ENCODE measurements around the gene COQ2. TPM values are rescaled to one million over a fixed set of nuclear protein-coding genes. Genes with fewer than 3 reads are reported as not detected.
A peak's percentile ranks its signal among the peaks of the same experiment; 100 is the strongest.

Gene COQ2
- total RNA-seq, 3 donors from 2014 or later (not counting 1 experiment from before 2014, with no cell fraction given): 4.7 to 9.7 (median 7.0) TPM

DNA sequence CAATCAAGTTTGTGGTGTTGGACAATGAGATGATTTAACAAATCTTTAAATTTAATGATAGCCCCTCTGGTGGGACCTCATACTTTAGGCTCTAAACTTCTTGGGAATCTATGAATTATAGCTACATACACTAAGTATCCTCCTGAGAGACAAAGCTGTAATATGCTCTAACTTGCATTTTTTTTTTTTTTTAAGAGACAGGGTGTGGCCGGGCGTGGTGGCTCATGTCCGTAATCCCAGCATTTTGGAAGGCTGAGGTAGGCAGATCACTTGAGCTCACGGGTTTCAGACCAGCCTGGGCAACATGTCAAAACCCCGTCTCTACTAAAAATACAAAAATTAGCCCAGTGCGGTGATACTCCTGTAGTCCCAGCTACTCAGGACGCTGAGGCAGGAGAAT lies 23.3 kb upstream of the COQ2 start:
- no peaks in the 10 kb centered on the region for H3K27me3 ChIP-seq (ENCODE audit: control insufficient read depth, insufficient read depth, low read length)
- no peak for DNase-seq
- H3K36me3 ChIP-seq (ENCODE audit: control insufficient read depth, insufficient read depth, low read length): no peaks in the 10 kb centered on the region
- TF ChIP-seq, protein P1, sequence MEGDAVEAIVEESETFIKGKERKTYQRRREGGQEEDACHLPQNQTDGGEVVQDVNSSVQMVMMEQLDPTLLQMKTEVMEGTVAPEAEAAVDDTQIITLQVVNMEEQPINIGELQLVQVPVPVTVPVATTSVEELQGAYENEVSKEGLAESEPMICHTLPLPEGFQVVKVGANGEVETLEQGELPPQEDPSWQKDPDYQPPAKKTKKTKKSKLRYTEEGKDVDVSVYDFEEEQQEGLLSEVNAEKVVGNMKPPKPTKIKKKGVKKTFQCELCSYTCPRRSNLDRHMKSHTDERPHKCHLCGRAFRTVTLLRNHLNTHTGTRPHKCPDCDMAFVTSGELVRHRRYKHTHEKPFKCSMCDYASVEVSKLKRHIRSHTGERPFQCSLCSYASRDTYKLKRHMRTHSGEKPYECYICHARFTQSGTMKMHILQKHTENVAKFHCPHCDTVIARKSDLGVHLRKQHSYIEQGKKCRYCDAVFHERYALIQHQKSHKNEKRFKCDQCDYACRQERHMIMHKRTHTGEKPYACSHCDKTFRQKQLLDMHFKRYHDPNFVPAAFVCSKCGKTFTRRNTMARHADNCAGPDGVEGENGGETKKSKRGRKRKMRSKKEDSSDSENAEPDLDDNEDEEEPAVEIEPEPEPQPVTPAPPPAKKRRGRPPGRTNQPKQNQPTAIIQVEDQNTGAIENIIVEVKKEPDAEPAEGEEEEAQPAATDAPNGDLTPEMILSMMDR (IDR thresholded peaks at IDR 0.05): no peak
- WGBS (ENCODE audit: insufficient coverage): 83% methylated on average over 7 of the region's 7 CpGs
- no peaks in the 10 kb centered on the region for H3K9me3 ChIP-seq (ENCODE audit: control insufficient read depth, insufficient read depth, low read length)
- Mint-ChIP-seq H3K27me3 (ENCODE audit: low read depth in 2 of 2) (peaks cover 0 to 12% of the 10 kb centered on the region in 2 donors), H3K4me3 (no peak overlapping the region), H3K4me1 (no peaks in the 10 kb centered on the region), H3K9me3 (no peaks in the 10 kb centered on the region), H3K36me3 (no peaks in the 10 kb centered on the region), H3K27ac (no peak overlapping the region)
- no peak overlapping the region for H3K27ac ChIP-seq (ENCODE audit: low read length)
- no peak for ATAC-seq
- intact Hi-C loops (cut with micrococcal nuclease): no loop called here
- H3K4me3 ChIP-seq (ENCODE audit: low read length): no peak overlapping the region
- no peaks in the 10 kb centered on the region for H3K4me1 ChIP-seq (ENCODE audit: control insufficient read depth, insufficient read depth, low read length)

- Histone ChIP-seq H3K4me1 (ENCODE audit: control insufficient read depth, insufficient read depth, low read length) (no peaks in the 10 kb centered on the region), H3K36me3 (ENCODE audit: control insufficient read depth, insufficient read depth, low read length) (no peaks in the 10 kb centered on the region), H3K4me3 (ENCODE audit: low read length) (no peak overlapping the region), H3K27me3 (ENCODE audit: control insufficient read depth, insufficient read depth, low read length) (no peaks in the 10 kb centered on the region), H3K9me3 (ENCODE audit: control insufficient read depth, insufficient read depth, low read length) (no peaks in the 10 kb centered on the region), H3K27ac (ENCODE audit: low read length) (no peak overlapping the region)
- ATAC-seq: no peak
- Mint-ChIP-seq H3K36me3 (no peaks in the 10 kb centered on the region), H3K4me1 (no peaks in the 10 kb centered on the region), H3K27me3 (ENCODE audit: low read depth in 2 of 2) (peaks cover 0 to 12% of the 10 kb centered on the region in 2 donors), H3K9me3 (no peaks in the 10 kb centered on the region), H3K4me3 (no peak overlapping the region), H3K27ac (no peak overlapping the region)
- TF ChIP-seq, protein P1 (IDR thresholded peaks at IDR 0.05): no peak
- no peak for DNase-seq
- no CpG with 5 or more reads among the region's 2 CpGs for WGBS (ENCODE audit: insufficient coverage)
- intact Hi-C loops (cut with micrococcal nuclease): no loop called here
These were observed 20.6 kb upstream of the COQ2 start for GRCh38 chr4:83305187-83305586.

- no peaks in the 10 kb centered on the region for H3K27me3 ChIP-seq (ENCODE audit: control insufficient read depth, insufficient read depth, low read length)
- TF ChIP-seq, protein P1 (IDR thresholded peaks at IDR 0.05): no peak
- peak; percentile 36 to 58 (median 57) for ATAC-seq
- H3K27ac Mint-ChIP-seq: peak overlapping the region; percentile 34 to 37
- H3K27ac ChIP-seq (ENCODE audit: low read length): no peak overlapping the region
- peaks cover 13 to 14% of the 10 kb centered on the region in 2 donors for H3K4me1 Mint-ChIP-seq
- H3K9me3 Mint-ChIP-seq: no peaks in the 10 kb centered on the region
- no peaks in the 10 kb centered on the region for H3K27me3 Mint-ChIP-seq (ENCODE audit: low read depth in 2 of 2)
- peaks cover 8% of the 10 kb centered on the region for H3K4me1 ChIP-seq (ENCODE audit: control insufficient read depth, insufficient read depth, low read length)
- H3K9me3 ChIP-seq (ENCODE audit: control insufficient read depth, insufficient read depth, low read length): no peaks in the 10 kb centered on the region
- H3K36me3 ChIP-seq (ENCODE audit: control insufficient read depth, insufficient read depth, low read length): no peaks in the 10 kb centered on the region
- H3K4me3 ChIP-seq (ENCODE audit: low read length): no peak overlapping the region
- WGBS (ENCODE audit: insufficient coverage): 24% methylated on average over 3 of the region's 3 CpGs
- peak overlapping the region; percentile 11 for H3K4me3 Mint-ChIP-seq
- no peaks in the 10 kb centered on the region for H3K36me3 Mint-ChIP-seq
- peak in 1 of 2 donors; percentile 31 for DNase-seq
- intact Hi-C loops (cut with micrococcal nuclease): no loop called here
These were observed 13.1 kb upstream of the COQ2 start for GRCh38 chr4:83297548-83298260.
